Dermis blood vessel endothelial cell (primary cell): Measurements from ENCODE around the gene ACOT7. TPM values are rescaled to one million over a fixed set of nuclear protein-coding genes. Genes with fewer than 3 reads are reported as not detected.

ENCODE experiments used
- DNase-seq: peaks from one replicate; pipeline ENCODE4 v3.0.0; 2010
- total RNA-seq: library from RNA; depleted of rRNA; stranded (reverse); fragments of >200 nt; gene quantifications from 2 replicates; pipeline ENCODE4 v1.2.3, GENCODE V29; 2014

ACOT7 gene
- total RNA-seq, 1 donor from 2014 or later: 17.5 TPM

- no peak for DNase-seq
Observed at GRCh38 chr1:6424000-6424565, 30.5 kb upstream of the ACOT7 start.

DNA sequence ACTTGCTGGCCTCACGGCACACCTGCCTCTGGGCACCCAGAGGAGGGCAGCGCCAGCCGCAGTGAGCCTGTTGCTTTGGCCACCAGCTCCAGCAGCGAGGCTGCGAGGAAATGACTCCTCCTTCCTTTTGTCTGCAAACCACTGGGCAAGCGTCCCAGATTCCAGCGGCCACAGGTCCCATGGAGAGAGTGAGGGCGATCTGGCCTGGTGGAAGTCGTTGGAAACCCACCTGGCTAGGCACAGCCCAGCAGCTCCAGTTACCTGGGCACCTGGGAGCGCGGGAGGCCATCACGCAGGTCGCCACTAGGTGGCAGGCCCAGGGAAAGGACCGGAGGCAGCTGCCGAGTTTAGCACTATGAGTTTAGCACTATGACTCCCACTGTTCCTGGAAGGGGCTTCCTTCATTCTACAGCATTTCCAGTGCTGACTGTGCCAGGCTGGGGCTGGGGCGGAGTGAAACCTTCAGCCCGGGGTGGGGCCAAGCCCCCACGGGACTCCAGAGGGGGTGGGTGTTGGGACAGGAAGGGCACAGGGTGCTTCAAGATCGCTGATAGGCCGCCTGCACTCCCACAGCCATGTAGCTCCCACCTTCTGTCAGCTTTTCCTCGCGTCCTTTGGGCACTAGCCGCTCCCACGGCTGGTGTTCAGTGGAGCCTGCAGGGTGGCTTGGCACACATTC, 29.9 kb upstream of the ACOT7 start:
- DNase-seq: peak; percentile 77

GRCh38 chr1:6421266-6421665, 27.7 kb upstream of the ACOT7 start:
- no peak for DNase-seq

- DNase-seq: no peak
Observed at GRCh38 chr1:6420454-6421042, 27.0 kb upstream of the ACOT7 start.

GRCh38 chr1:6419804-6420453, 26.4 kb upstream of the ACOT7 start, which contains the start of gene HES2:
Gene HES2 (minus strand): TSS chr1:6419919. CDS start chr1:6419820, 99 bp downstream.
- DNase-seq: peak; percentile 44

- DNase-seq: peak; percentile 38
Observed at GRCh38 chr1:6419397-6419803, 25.8 kb upstream of the ACOT7 start.

DNA sequence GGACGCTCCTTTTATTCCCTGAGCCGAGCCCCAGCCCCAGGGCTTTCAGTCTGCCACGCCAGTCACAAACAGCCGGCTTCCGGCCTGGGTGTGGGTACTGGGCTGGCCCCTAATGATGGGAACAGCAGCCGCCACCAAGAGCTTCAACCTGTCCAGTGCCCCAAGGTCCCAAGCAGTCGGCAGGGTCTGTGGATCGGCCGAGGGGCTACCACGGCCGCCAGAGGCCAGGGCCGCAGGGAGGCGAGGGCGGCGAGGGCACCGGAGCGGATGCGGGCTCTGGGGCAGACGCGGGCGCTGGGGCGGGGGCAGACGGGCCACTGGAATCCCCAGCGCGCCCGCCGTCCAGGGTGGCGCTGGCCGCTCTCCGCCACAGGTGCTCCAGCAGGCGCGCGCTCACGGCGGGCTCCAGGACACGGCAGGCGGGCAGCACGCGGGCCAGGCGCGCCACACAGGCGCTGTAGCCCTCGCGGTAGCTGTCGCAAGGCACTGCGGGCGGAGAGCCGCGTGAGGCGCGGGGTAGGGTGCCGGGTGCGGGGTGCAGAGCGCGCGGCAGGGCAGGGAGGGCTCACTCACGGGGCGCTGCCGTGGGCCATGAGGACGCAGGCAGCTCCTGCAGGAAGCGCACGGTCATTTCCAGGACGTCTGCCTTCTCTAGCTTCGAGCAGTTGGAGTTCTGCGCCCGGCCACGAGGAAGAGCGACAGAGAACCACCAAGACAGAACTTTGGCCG, 25.3 kb upstream of the ACOT7 start:
- peak; percentile 45 for DNase-seq

- no peak for DNase-seq
Observed at GRCh38 chr1:6417961-6418667, 24.5 kb upstream of the ACOT7 start.

DNA sequence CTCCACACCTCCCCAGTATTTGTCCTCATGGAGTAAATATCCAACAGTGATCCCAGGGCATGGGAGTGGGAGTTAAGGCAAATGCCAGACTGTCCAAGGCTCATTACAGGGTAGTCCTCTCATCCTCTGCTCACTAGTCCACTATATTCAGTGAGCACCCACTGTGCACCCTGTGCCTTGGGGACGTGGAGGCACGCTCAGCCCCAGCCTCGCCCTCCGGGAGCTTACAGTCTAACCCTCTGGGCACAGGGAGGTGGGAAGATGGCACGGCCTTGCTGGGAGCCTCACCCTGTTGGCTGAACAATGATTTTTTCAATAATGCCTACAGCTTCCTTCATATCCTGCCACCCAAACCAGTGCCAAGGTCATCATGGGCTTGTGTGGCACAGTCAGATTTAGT, 23.3 kb upstream of the ACOT7 start:
- no peak for DNase-seq

GRCh38 chr1:6416295-6416656, 22.7 kb upstream of the ACOT7 start:
- no peak for DNase-seq

- no peak for DNase-seq
Observed at GRCh38 chr1:6414881-6415626, 21.5 kb upstream of the ACOT7 start.

DNA sequence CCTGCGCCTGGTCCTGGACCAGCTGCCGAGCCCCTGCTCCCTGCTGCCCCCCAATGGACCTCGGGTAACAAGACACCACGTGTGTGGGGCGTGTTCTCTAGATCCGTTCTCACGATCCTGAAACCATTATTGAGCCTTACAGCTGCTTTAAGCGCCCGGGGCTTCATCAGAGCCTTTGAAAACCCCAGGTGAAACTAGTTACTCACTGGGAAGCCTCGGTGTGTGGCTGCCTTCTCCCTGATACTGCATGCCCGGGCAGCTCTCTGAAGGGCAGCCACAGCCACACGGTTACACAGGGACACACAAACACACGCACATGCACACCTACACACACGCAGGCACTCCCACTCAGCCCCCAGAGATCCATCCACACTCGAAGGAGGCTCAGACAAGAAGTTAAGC, 20.9 kb upstream of the ACOT7 start:
- peak; percentile 75 for DNase-seq

DNA sequence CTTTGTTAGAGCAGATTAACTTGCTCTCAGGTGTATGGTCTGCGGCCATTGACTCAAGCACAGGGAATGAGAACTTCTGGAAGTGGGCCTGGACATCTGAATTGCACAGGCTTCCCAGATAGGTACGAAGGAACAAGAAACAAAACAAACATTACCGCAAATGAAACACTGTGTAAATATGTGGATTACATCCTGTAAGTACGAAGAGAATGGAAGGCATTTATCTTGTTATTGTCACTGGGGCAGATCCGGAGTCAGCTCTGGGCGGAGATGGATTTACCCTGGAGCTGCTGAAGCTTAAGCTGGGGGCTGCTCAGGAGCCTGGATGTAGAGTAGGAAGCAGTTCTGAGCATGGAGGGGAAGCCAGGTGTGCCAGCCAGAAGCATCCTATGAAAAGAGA, 19.3 kb upstream of the ACOT7 start:
- DNase-seq: no peak

- DNase-seq: no peak
Observed at GRCh38 chr1:6410248-6410893, 16.8 kb upstream of the ACOT7 start.

DNA sequence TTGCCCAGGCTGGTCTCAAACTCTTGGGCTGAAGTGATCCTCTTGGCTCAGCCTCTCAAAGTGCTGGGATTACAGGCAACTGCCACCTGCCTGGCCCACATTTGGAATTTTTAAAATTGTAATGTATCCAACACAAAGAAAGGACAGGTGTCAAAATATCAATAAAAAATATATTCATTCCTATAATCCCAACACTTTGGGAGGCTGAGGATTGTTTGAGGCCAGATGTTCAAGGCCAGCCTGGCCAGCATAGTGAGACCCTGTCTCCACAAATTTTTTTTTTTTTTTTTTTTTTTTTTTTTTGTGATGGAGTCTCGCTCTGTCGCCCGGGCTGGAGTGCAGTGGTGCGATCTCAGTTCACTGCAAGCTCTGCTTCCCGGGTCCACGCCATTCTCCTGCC, 16.2 kb upstream of the ACOT7 start:
- DNase-seq: no peak

- no peak for DNase-seq
Observed at GRCh38 chr1:6409053-6409452, 15.5 kb upstream of the ACOT7 start.

- DNase-seq: no peak
Observed at GRCh38 chr1:6408023-6408422, 14.5 kb upstream of the ACOT7 start.

DNA sequence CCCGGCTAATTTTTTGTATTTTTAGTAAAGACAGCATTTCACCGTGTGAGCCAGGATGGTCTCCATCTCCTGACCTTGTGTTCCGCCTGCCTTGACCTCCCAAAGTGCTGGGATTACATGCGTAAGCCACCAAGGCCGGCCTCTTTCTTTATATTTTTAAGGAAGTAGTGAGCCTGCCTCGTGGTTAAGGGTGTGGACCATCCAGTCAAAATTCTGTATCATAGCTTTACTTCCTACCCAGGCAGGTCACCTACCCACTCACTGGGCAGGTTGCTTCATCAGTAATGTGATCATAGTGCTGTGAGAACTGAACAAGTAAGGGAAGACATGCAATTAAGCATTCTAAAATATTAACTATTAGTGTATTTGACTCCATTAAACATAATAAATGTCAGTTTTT, 8.1 kb upstream of the ACOT7 start:
- DNase-seq: no peak

- DNase-seq: no peak
Observed at GRCh38 chr1:6399294-6399693, 5.7 kb upstream of the ACOT7 start.

- no peak for DNase-seq
Observed at GRCh38 chr1:6397844-6398441, 4.4 kb upstream of the ACOT7 start.

DNA sequence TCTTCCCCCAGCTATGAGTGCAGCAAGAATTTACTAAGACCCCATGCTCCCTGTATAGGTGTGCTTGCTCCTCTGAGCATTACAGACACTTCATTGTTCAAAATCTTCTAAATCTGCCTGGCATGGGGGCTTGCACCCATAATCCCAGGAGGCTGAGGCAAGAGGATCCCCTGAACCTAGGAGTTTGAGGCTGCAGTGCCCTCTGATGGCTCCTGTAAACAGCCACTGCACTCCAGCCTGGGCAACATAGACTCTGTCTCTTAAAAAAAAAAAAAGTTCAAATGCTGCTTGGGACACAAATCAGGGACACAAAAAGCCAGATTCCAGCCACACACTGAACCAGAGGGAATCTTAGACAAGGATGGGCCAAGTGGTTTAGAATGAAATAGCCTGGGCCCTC, 3.4 kb upstream of the ACOT7 start:
- no peak for DNase-seq
